A549 (cell line): ENCODE results near the gene THOC5. TPM values are rescaled to one million over a fixed set of nuclear protein-coding genes. Genes with fewer than 3 reads are reported as not detected.

Experiments used
- ATAC-seq, 2 experiments: fragments of 200-7000 bp in 1 of 2; fragments of >200 bp in 1 of 2; cut with Nextera tagmentation in 1 of 2; cut with Tn5 transposase in 1 of 2; 3 replicates each; pipeline versions ENCODE4 v1.8.0 to v1.9.1; 2018 to 2020; ENCODE audit warnings: mild to moderate bottlenecking in 1 of 2, moderate library complexity in 1 of 2
- CTCF ChIA-PET: fragments of 300-600 bp; sonication (Branson Sonifier 250); formaldehyde crosslinking; extraction: SDS; loops from one replicate; lab custom pipeline; 2021; ENCODE audit warnings: antibody characterized with exemption, inconsistent platforms; lab: Yijun Ruan, JAX
- POLR2A ChIA-PET: fragments of 350-600 bp; formaldehyde crosslinking; extraction: SDS; loops from one replicate; lab custom pipeline; 2021; ENCODE audit warnings: antibody characterized with exemption, inconsistent platforms; lab: Yijun Ruan, JAX
- DNase-seq, 2 experiments: peaks; one replicate each; pipeline versions ENCODE4 v3.0.0 to v3.0.0-alpha.2; 2011 to 2016; ENCODE audit warnings: low read depth in 1 of 2, low spot score in 1 of 2
- FAIRE-seq: peaks from 2 replicates; lab custom pipeline; 2011; peaks lifted over from hg19 to GRCh38; lab: Jason Lieb, UNC
- H3K27ac ChIP-seq, 2 experiments: fragments of >200 bp; sonication (Bioruptor Twin); formaldehyde crosslinking; 3 replicates each; pipeline ENCODE4 v1.5.1; 2016 to 2017
- H3K4me1 ChIP-seq: fragments of >200 bp; sonication (Bioruptor Twin); formaldehyde crosslinking; 3 replicates; pipeline ENCODE4 v1.6.1; 2016
- H3K4me2 ChIP-seq: fragments of >200 bp; sonication (Bioruptor Twin); formaldehyde crosslinking; 3 replicates; pipeline ENCODE4 v1.6.1; 2016
- H3K4me3 ChIP-seq: fragments of >200 bp; sonication (Bioruptor Twin); formaldehyde crosslinking; 3 replicates; pipeline ENCODE4 v1.5.1; 2016
- H3K9me3 ChIP-seq: fragments of >200 bp; sonication (Bioruptor Twin); formaldehyde crosslinking; 3 replicates; pipeline ENCODE4 v1.6.1; 2016
- ESRRA ChIP-seq: fragments of 150-350 bp; IDR thresholded peaks from 2 replicates; pipeline ENCODE4 v1.6.1; 2014; ENCODE audit warnings: mild to moderate bottlenecking, low read length, borderline replicate concordance
- FOSB ChIP-seq: fragments of 250-450 bp; sonication (Bioruptor Pico); IDR thresholded peaks from 2 replicates; pipeline ENCODE4 v1.5.0; 2020; ENCODE audit warnings: mild to moderate bottlenecking, moderate library complexity
- GATA3 ChIP-seq: IDR thresholded peaks from 2 replicates; pipeline ENCODE4 v1.6.1; 2012; ENCODE audit warnings: borderline replicate concordance
- KDM5A ChIP-seq: fragments of 200-600 bp; sonication (generic); IDR thresholded peaks from 2 replicates; pipeline ENCODE4 v1.6.1; 2016; ENCODE audit warnings: antibody characterized with exemption, mild to moderate bottlenecking
- MYC ChIP-seq: IDR thresholded peaks from 2 replicates; pipeline ENCODE4 v1.6.1; 2012; ENCODE audit warnings: mild to moderate bottlenecking, inconsistent platforms, low read length, improper control_type of control experiment, borderline replicate concordance
- NFE2L2 ChIP-seq: fragments of 150-350 bp; conservative IDR thresholded peaks from 2 replicates; pipeline ENCODE4 v1.6.1; 2014; ENCODE audit warnings: low read length
- POLR2AphosphoS2 ChIP-seq: conservative IDR thresholded peaks from 2 replicates; pipeline ENCODE4 v1.6.1; 2012; ENCODE audit warnings: low read length, improper control_type of control experiment, inconsistent platforms
- RNF2 ChIP-seq: fragments of 200-600 bp; sonication (generic); IDR thresholded peaks from 2 replicates; pipeline ENCODE4 v1.6.1; 2016; ENCODE audit warnings: low read depth, mild to moderate bottlenecking, antibody characterized with exemption, moderate library complexity, borderline replicate concordance
- SMC3 ChIP-seq: fragments of >200 bp; sonication (Bioruptor Twin); formaldehyde crosslinking; IDR thresholded peaks from 3 replicates; pipeline ENCODE4 v1.6.1; 2018; ENCODE audit warnings: inconsistent platforms
- WGBS: methylation state at CpG from one replicate; pipeline ENCODE4 v1.1.6; 2017; ENCODE audit errors: missing lambda C conversion rate; 5-methylcytosine and 5-hydroxymethylcytosine counted together
- polyA plus RNA-seq, 4 experiments: library from polyadenylated mRNA; depleted of rRNA in 3 of 4; stranded (reverse); fragments of >200 nt; fragmentation: RNase III in 1 of 4; extraction: RNeasy Plus Mini Kit Qiagen cat#74134 plus additional on column Dnase treatment in 1 of 4; gene quantifications; 2 replicates in 3 of 4; 3 replicates in 1 of 4; pipeline ENCODE4 v1.2.3, GENCODE V29; 2011 to 2017
- TF ChIP-seq, protein P1 (sequence below): IDR thresholded peaks from 2 replicates; pipeline ENCODE4 v1.6.1; 2012; ENCODE audit warnings: low read depth, borderline replicate concordance
- TF ChIP-seq, protein P2 (sequence below): fragments of 200-600 bp; sonication (generic); IDR thresholded peaks from 2 replicates; pipeline ENCODE4 v1.6.1; 2016; ENCODE audit warnings: antibody characterized with exemption, mild to moderate bottlenecking, moderate library complexity
- TF ChIP-seq, protein P3 (sequence below): fragments of >200 bp; sonication (Bioruptor Twin); formaldehyde crosslinking; IDR thresholded peaks from 3 replicates; pipeline ENCODE4 v1.6.1; 2016
- TF ChIP-seq, protein P4 (sequence below): fragments of 250-450 bp; sonication (Bioruptor Pico); IDR thresholded peaks from 2 replicates; pipeline ENCODE4 v1.5.0; 2020; ENCODE audit warnings: low read depth, mild to moderate bottlenecking, moderate library complexity
- TF ChIP-seq, protein P5 (sequence below): IDR thresholded peaks from 2 replicates; pipeline ENCODE4 v1.6.1; 2012
- TF ChIP-seq, protein P6 (sequence below): fragments of 450-650 bp; IDR thresholded peaks from 2 replicates; pipeline ENCODE4 v1.6.1; 2014; ENCODE audit warnings: antibody characterized with exemption

THOC5 gene
- polyA plus RNA-seq, 2 of the 4 experiments (the other 2 are of a cell fraction): 24.1 to 43.3 TPM

DNA sequence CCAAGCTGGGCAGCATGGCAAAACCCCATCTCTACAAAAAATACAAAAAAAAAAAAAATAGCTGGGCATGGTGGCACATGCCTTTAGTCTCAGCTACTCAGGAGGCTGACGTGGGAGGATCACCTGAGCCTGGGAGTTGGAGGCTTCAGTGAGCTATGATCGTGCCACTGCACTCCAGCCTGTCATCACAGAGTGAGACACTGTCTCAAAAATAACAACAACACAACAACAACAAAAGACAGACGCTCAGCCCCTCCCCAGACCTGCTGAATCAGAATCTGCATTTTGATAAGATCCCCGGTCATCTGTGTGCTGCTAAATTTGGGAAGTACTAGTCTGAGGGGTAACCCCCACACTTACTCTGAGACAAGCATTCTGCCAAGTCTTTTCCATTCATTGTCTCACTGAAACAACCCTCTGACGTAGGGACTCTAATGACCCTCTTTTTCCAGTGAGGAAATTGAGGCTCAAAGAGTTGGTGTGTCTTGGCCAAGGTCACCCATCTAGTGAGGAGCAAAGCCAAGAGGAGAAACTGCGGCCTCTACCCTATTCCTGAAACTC is 66.1 kb downstream of the THOC5 start:
- Histone ChIP-seq H3K4me3 (no peak overlapping the region), H3K27ac (no peak overlapping the region), H3K4me1 (no peaks in the 10 kb centered on the region), H3K4me2 (no peak overlapping the region), H3K9me3 (no peaks in the 10 kb centered on the region)
- no peak for FAIRE-seq
- WGBS: 80% methylated on average over 6 of the region's 6 CpGs
- ChIA-PET CTCF (interaction anchor here (0.7 to 1.1 kb wide), 2 partner anchors 15 to 17 kb away, joined by 3 read pairs; no protein-coding TSS in a partner anchor), POLR2A (interaction anchor here (0.5 kb wide), 1 partner anchor 66 kb away, joined by 6 read pairs; the partner anchor contains the start of gene THOC5)
- no peak for ATAC-seq
- DNase-seq: no peak
- TF ChIP-seq SMC3 (no peak), RNF2 (no peak)

DNA sequence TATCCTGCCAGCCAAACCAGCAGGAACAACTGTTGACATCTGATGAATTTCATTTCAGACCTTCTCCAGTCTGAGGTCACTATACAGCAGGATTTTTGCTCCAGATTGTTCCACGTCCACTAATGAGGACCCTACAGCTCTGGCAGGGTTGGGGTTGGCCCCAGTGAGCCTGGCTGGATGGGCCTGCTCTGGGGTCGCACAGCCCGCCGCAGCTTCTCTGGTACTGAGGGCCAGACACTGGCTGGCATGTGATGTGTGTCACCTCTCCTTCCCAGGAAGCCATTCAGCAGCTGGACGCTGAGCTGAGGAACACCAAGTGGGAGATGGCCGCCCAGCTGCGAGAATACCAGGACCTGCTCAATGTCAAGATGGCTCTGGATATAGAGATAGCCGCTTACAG is 68.1 kb downstream of the THOC5 start:
- Histone ChIP-seq H3K9me3 (no peaks in the 10 kb centered on the region), H3K27ac (no peak overlapping the region), H3K4me1 (peaks cover 7% of the 10 kb centered on the region; the same call in 2 of the 3 replicates), H3K4me2 (no peak overlapping the region), H3K4me3 (no peak overlapping the region)
- CTCF ChIA-PET: interaction anchor here (0.6 kb wide), 1 partner anchor 15 kb away, joined by 3 read pairs; no protein-coding TSS in a partner anchor
- TF ChIP-seq, protein P1, sequence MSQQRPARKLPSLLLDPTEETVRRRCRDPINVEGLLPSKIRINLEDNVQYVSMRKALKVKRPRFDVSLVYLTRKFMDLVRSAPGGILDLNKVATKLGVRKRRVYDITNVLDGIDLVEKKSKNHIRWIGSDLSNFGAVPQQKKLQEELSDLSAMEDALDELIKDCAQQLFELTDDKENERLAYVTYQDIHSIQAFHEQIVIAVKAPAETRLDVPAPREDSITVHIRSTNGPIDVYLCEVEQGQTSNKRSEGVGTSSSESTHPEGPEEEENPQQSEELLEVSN: no peak
- TF ChIP-seq, protein P2, sequence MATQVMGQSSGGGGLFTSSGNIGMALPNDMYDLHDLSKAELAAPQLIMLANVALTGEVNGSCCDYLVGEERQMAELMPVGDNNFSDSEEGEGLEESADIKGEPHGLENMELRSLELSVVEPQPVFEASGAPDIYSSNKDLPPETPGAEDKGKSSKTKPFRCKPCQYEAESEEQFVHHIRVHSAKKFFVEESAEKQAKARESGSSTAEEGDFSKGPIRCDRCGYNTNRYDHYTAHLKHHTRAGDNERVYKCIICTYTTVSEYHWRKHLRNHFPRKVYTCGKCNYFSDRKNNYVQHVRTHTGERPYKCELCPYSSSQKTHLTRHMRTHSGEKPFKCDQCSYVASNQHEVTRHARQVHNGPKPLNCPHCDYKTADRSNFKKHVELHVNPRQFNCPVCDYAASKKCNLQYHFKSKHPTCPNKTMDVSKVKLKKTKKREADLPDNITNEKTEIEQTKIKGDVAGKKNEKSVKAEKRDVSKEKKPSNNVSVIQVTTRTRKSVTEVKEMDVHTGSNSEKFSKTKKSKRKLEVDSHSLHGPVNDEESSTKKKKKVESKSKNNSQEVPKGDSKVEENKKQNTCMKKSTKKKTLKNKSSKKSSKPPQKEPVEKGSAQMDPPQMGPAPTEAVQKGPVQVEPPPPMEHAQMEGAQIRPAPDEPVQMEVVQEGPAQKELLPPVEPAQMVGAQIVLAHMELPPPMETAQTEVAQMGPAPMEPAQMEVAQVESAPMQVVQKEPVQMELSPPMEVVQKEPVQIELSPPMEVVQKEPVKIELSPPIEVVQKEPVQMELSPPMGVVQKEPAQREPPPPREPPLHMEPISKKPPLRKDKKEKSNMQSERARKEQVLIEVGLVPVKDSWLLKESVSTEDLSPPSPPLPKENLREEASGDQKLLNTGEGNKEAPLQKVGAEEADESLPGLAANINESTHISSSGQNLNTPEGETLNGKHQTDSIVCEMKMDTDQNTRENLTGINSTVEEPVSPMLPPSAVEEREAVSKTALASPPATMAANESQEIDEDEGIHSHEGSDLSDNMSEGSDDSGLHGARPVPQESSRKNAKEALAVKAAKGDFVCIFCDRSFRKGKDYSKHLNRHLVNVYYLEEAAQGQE: no peak
- TF ChIP-seq KDM5A: no peak
- TF ChIP-seq, protein P3, sequence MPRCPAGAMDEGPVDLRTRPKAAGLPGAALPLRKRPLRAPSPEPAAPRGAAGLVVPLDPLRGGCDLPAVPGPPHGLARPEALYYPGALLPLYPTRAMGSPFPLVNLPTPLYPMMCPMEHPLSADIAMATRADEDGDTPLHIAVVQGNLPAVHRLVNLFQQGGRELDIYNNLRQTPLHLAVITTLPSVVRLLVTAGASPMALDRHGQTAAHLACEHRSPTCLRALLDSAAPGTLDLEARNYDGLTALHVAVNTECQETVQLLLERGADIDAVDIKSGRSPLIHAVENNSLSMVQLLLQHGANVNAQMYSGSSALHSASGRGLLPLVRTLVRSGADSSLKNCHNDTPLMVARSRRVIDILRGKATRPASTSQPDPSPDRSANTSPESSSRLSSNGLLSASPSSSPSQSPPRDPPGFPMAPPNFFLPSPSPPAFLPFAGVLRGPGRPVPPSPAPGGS: no peak
- no peak for TF ChIP-seq MYC
- no peak for TF ChIP-seq NFE2L2
- TF ChIP-seq POLR2AphosphoS2: no peak
- TF ChIP-seq, protein P4, sequence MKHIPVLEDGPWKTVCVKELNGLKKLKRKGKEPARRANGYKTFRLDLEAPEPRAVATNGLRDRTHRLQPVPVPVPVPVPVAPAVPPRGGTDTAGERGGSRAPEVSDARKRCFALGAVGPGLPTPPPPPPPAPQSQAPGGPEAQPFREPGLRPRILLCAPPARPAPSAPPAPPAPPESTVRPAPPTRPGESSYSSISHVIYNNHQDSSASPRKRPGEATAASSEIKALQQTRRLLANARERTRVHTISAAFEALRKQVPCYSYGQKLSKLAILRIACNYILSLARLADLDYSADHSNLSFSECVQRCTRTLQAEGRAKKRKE (CRISPR knock-in tag): no peak
- TF ChIP-seq, protein P5, sequence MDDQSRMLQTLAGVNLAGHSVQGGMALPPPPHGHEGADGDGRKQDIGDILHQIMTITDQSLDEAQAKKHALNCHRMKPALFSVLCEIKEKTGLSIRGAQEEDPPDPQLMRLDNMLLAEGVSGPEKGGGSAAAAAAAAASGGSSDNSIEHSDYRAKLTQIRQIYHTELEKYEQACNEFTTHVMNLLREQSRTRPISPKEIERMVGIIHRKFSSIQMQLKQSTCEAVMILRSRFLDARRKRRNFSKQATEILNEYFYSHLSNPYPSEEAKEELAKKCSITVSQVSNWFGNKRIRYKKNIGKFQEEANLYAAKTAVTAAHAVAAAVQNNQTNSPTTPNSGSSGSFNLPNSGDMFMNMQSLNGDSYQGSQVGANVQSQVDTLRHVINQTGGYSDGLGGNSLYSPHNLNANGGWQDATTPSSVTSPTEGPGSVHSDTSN: no peak
- TF ChIP-seq, protein P6, sequence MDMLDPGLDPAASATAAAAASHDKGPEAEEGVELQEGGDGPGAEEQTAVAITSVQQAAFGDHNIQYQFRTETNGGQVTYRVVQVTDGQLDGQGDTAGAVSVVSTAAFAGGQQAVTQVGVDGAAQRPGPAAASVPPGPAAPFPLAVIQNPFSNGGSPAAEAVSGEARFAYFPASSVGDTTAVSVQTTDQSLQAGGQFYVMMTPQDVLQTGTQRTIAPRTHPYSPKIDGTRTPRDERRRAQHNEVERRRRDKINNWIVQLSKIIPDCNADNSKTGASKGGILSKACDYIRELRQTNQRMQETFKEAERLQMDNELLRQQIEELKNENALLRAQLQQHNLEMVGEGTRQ: no peak
- TF ChIP-seq GATA3: no peak
- TF ChIP-seq ESRRA: no peak
- no peak for TF ChIP-seq FOSB (CRISPR knock-in tag)
- ATAC-seq (no peak), FAIRE-seq (no peak), DNase-seq (no peak)
- 86% methylated on average over 8 of the region's 8 CpGs for WGBS
- POLR2A ChIA-PET: no interaction called here
